GM19468 (cell line): ENCODE results near the gene NEBL.

ENCODE experiments used
- ATAC-seq: cut with Tn5 transposase; IDR thresholded peaks from one replicate; pipeline ENCODE4 v1.9.1; 2021; ENCODE audit warnings: mild to moderate bottlenecking, moderate library complexity, moderate number of reproducible peaks; ENCODE audit not compliant: unreplicated experiment; ENCODE audit errors: extremely low read depth

The NEBL gene

GRCh38 chr10:20909801-20910200 lies 12.7 kb upstream of the NEBL start:
- ATAC-seq = no peak

GRCh38 chr10:20908391-20908790 lies 11.3 kb upstream of the NEBL start:
- ATAC-seq = no peak

GRCh38 chr10:20903635-20904390 lies 6.7 kb upstream of the NEBL start:
- ATAC-seq = no peak

GRCh38 chr10:20901110-20901509 lies 4.0 kb upstream of the NEBL start:
- ATAC-seq = no peak

- no peak for ATAC-seq
These were observed 1.9 kb upstream of the NEBL start for GRCh38 chr10:20898866-20899535.

- no peak for ATAC-seq
These were observed 3.8 kb downstream of the NEBL start for GRCh38 chr10:20893297-20893696.

- no peak for ATAC-seq
These were observed 4.3 kb downstream of the NEBL start for GRCh38 chr10:20892796-20893195.

- no peak for ATAC-seq
These were observed 5.0 kb downstream of the NEBL start for GRCh38 chr10:20892011-20892585.

GRCh38 chr10:20891338-20891714 lies 5.8 kb downstream of the NEBL start:
- no peak for ATAC-seq

GRCh38 chr10:20890491-20891337 lies 6.4 kb downstream of the NEBL start:
- ATAC-seq = no peak

GRCh38 chr10:20890009-20890408 lies 7.1 kb downstream of the NEBL start:
- ATAC-seq = no peak

GRCh38 chr10:20888620-20889330 lies 8.3 kb downstream of the NEBL start:
- ATAC-seq = no peak

GRCh38 chr10:20887706-20888555 lies 9.2 kb downstream of the NEBL start:
- ATAC-seq = no peak

GRCh38 chr10:20885678-20886077 lies 11.4 kb downstream of the NEBL start:
- ATAC-seq = no peak

GRCh38 chr10:20883552-20883951 lies 13.6 kb downstream of the NEBL start:
- no peak for ATAC-seq

- no peak for ATAC-seq
These were observed 15.0 kb downstream of the NEBL start for GRCh38 chr10:20882091-20882490.

GRCh38 chr10:20879136-20879535 lies 18.0 kb downstream of the NEBL start:
- no peak for ATAC-seq

- ATAC-seq = no peak
These were observed 18.8 kb downstream of the NEBL start for GRCh38 chr10:20877986-20878983.
